HPDE6-E6E7 (cell line): Measurements from ENCODE around the gene S100A4.

Experiments
- DNase-seq: peaks from one replicate; pipeline ENCODE4 v3.0.0; 2011; ENCODE audit warnings: missing footprints; ENCODE audit errors: extremely low spot score

S100A4 gene

GRCh38 chr1:153547560-153548551 lies 2.2 kb upstream of the S100A4 start:
- no peak for DNase-seq

DNA sequence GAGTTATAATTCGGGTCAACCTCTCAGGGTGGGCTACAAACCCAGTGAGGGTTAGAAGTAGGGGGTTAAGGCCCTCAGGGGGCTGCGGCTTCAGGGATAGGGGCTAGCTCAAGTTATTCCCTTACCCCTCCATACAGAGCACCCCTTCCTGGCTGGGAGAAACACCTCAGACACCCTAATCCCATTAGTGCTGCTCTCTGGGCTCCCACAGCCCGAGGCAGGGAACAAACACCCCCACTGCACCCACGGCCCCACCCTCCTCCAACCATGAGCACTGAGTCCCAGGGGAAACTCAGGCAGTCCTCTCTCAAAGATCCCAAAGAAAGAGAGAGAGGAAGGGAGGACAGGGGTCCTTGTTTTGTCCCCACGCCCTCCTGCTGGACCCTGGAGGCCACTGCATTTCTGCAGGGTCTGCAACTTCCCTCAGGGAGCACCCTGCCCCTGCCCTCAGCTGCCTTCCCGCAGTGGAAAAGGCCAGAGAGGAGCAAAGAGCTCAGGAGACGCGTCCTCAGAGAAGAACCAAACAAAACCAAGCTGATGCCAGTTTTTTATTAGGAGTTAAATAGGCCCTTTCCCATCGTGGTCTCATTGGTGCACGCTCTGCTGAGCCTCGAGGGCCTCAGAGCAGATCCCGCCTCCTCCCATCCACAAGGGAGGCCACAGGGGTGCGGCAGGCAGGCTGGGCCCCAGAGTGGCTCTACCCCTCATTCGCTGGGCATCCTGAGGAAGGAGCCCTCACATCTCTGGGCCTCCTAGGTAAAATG lies 1.4 kb upstream of the S100A4 start:
- DNase-seq: no peak

- no peak for DNase-seq
Observed at GRCh38 chr1:153546371-153546770, 765 bp upstream of the S100A4 start.

GRCh38 chr1:153544453-153545066 lies 1.0 kb downstream of the S100A4 start:
- DNase-seq: no peak

DNA sequence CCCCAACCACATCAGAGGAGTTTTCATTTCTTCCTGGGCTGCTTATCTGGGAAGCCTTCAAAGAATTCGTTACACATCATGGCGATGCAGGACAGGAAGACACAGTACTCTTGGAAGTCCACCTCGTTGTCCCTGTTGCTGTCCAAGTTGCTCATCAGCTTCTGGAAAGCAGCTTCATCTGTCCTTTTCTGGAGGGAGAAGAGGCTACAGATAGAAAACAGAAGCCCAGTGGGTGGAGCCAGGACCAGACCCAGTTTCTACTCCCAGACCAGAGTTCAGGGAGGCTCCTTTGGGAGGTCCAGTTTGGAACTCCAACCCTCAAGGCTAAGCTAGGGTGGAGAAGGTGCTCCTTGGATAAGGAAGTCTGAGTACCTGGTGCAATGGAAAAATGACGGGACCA lies 1.9 kb downstream of the S100A4 start:
- DNase-seq: no peak

GRCh38 chr1:153542956-153543711 lies 2.5 kb downstream of the S100A4 start:
- no peak for DNase-seq

DNA sequence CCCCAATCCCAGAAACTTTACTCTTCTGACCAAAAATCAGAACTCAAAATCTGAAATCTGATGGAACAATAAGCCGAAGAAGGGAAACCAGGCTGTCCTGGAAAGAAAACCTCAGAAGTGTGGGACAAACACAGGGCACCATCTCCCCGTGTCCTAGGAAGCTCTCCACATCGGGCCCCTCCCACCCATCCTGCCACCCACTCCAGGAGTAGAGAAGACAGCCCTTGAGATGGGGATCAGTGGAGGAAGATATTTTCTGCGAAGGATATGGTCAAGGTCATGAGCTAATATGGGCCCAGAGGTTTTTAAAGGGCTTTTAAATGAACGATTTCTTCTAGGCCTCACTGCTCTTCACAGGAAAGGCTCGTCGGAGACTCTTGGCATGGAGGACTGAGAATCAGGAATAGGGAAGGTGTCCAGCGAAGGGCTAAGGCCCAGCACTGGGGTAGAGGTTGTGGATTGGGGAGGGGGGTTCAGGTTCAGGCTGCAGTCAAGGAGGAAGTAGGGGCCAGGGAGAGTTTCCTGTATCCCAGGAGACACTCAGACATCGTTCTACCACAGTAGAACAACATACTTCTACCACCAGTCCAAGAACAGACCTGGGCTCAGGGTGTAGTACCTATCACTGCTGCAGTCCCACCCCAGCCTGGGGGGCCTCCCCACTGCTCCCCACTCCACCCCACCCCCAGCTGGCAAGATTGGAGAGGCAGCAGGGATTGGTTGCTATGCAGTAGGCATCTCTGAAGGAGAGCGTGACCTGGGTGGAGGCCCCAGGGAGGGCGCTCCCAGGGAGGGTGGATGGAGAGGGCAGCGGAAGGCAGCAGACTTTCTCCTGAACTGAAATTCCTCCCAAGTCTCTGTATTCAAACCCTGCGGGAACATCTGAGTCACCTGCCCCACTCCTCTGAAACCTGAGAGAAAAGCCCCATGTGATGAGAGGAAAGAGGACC lies 3.7 kb downstream of the S100A4 start:
- DNase-seq: no peak

- DNase-seq: no peak
Observed at GRCh38 chr1:153540394-153541361, 4.9 kb downstream of the S100A4 start, which contains the start of gene S100A5. Gene S100A5, minus strand, starts transcription at chr1:153540934. Its CDS starts 743 bp downstream, at chr1:153540191.

GRCh38 chr1:153539395-153540093 lies 6.1 kb downstream of the S100A4 start:
- no peak for DNase-seq

- DNase-seq: no peak
Observed at GRCh38 chr1:153538315-153538821, 7.2 kb downstream of the S100A4 start.

DNA sequence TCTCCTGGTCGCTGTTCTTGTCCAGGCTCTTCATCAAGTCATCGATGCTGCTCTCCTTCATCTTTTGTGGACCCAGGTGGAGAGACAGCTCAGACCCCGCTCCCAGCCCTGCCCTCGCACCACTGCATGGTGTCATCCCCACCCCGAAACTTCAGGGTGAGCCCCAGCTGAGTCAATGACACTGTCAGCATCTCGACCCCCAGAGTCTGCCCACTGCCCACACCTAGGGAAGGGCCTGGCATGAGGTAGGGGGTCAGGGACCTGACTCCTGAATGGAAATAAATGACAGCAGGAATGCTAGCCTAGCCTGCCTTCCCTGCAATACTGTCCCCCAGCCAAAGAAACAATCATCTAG lies 8.3 kb downstream of the S100A4 start:
- no peak for DNase-seq

DNA sequence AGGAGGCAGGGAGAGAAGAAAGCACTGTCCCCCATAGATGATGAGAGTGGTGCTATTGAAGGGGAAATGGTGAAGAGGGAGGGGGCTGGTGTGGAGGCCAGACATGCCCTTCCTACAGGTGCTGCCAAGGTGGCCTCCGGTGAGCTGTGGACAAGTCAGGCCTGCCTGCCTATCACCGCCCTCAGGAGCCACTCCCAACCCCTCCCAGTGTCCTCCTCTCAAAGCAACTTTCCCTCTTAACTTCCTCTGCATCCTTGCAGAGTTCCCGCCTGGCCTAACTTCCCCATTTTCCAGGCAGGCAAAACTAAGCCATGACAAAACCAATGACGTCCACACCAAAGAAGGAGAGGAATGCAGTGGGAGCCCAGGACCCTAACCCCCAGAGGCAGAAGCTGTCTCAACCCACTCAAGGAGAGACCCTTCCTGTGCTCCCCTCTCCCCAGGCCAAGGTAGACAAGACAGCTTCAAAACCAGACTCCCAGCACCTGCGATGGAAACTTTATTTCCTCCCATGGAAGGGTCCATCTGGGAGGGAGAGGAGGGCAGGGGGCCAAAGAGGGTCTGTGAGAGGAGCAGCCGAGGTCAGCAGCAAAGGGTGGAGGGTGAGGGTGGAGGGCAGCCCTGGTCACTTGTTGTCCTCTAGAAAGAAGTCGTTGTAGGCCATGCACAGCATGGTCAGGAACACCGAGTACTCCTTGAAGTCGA lies 8.8 kb downstream of the S100A4 start:
- DNase-seq: no peak

GRCh38 chr1:153536012-153536670 lies 9.5 kb downstream of the S100A4 start:
- DNase-seq: peak; percentile 70

DNA sequence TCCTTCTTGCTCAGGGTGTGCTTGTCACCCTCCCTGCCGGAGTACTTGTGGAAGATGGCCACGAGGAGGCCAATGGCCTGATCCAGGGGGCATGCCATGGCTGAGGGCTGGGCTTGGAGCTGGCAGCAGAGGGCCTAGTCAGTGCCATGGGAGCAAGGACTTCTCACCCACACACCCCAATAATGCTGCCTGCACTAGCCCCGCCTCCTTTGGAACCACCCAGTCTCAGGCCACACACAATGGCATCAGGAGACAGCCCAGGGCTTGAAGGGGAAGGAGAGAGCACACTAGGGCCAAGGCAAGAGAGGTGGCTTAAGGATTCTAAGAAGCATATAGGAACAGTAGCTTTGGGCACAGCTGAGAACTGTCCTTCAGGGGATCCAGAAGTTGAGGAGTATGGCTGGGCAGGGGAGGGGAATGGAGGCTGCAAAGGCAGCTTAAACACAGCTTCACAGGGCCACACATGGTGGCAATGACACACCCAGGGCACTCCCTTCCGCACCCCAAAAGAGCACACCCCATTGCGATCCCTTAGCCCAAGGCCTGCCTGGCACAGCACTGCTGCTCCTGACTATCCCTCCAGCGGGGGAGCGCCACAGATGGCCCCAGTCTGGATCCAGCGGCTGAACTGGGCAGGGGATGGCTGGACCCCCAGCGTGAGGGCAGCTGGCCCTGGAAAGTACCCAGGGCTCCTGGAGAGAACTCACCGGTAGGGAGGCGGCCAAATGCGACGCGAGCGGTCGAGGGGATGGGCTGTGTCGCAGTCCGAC lies 10.2 kb downstream of the S100A4 start, which contains the start of gene S100A6:
Gene S100A6 (minus strand): TSS at position 750 of the 770 bp plus-strand sequence. CDS start 652 bp downstream, at position 98.
- DNase-seq: no peak

GRCh38 chr1:153534925-153535241 lies 10.7 kb downstream of the S100A4 start:
- DNase-seq: no peak

DNA sequence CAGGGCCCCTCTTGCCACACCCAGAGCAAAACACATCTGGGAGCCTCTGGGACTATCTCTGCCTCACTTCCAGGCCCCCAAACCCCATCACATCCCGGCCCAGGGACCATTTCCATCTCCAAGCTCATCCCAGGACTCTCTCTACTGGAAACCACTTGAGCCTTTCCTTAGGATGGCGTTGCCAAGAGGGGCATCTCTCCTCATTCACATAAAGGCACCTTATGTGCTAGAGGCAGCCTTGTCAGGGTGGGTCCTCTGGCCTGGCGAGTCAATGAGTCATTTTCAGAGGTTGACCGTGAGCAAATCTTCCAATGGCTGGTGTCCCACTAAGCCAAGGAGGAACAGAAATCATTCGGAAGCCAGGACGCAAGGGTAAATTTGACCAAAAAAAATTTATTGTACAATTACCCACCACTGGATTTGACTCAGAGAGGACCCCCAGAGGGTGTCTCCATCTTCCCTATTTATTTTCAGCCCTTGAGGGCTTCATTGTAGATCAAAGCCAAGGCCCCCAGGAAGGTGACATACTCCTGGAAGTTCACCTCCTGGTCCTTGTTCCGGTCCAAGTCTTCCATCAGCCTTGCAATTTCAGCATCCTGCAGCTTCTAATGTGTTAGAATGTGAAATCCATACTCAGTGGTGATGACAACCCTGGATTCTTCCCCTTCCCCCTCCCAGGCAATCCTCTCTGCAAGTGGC lies 11.2 kb downstream of the S100A4 start:
- DNase-seq: no peak
